Vagina (tissue), 2 donors: Measurements from ENCODE around the gene ESRRG. TPM values are rescaled to one million over a fixed set of nuclear protein-coding genes. Genes with fewer than 3 reads are reported as not detected.

Experiments used
- DNase-seq, 2 donors: peaks; one replicate each; pipeline ENCODE4 v3.0.0-alpha.2; 2017; ENCODE audit errors: extremely low spot score in 2 of 2
- H3K27ac ChIP-seq: fragments of 200-600 bp; sonication (generic); one replicate; pipeline ENCODE4 v1.5.1; 2019
- H3K27me3 ChIP-seq: fragments of 200-600 bp; sonication (generic); one replicate; pipeline ENCODE4 v1.5.1; 2019
- H3K36me3 ChIP-seq, 2 donors: fragments of 200-600 bp; sonication (generic); one replicate each; pipeline ENCODE4 v1.5.1; 2017 to 2019
- H3K4me1 ChIP-seq: fragments of 200-600 bp; sonication (generic); one replicate; pipeline ENCODE4 v1.5.1; 2019
- H3K4me3 ChIP-seq, 2 donors: fragments of 200-600 bp; sonication (generic); 1 replicate in 1 of 2; 2 replicates in 1 of 2; pipeline ENCODE4 v1.5.1; 2016 to 2019
- H3K9me3 ChIP-seq: fragments of 200-600 bp; sonication (generic); one replicate; pipeline ENCODE4 v1.5.1; 2019
- CTCF ChIP-seq, 3 experiments: fragments of 450-650 bp in 2 of 3; fragments of 200-600 bp in 1 of 3; sonication (generic) in 1 of 3; IDR thresholded peaks; one replicate each; pipeline ENCODE4 v1.5.1; 2017 to 2019; ENCODE audit warnings: antibody characterized with exemption in 3 of 3, mild to moderate bottlenecking in 2 of 3, moderate library complexity in 2 of 3
- POLR2A ChIP-seq, 2 donors: fragments of 450-650 bp; IDR thresholded peaks; one replicate each; pipeline ENCODE4 v1.6.1; 2017; ENCODE audit warnings: antibody characterized with exemption in 2 of 2, mild to moderate bottlenecking in 2 of 2, moderate library complexity in 2 of 2
- POLR2AphosphoS5 ChIP-seq, 2 donors: sonication (generic); formaldehyde crosslinking; IDR thresholded peaks; one replicate each; pipeline ENCODE4 v1.9.0; 2017; ENCODE audit warnings: antibody characterized with exemption in 2 of 2, mild to moderate bottlenecking in 2 of 2, low read depth in 1 of 2; ENCODE audit not compliant: insufficient read depth in 1 of 2
- intact Hi-C: fragments of 100-400 bp; cut with DNase I; formaldehyde crosslinking; loops from one replicate; pipeline ENCODE4 v1.15.1; 2023
- total RNA-seq: library from RNA; depleted of rRNA; stranded (reverse); fragments of >200 nt; gene quantifications from one replicate; pipeline ENCODE4 v1.2.3, GENCODE V29; 2016

Gene ESRRG
- total RNA-seq, 1 donor from 2014 or later, result 0.98 TPM

GRCh38 chr1:216614011-216614934, 109.0 kb downstream of the ESRRG start:
- no peak overlapping the region for H3K4me3 ChIP-seq
- H3K27me3 ChIP-seq, result no peaks in the 10 kb centered on the region
- H3K4me1 ChIP-seq, result no peaks in the 10 kb centered on the region
- intact Hi-C loops, result no loop called here
- DNase-seq, result no peak
- H3K9me3 ChIP-seq, result no peaks in the 10 kb centered on the region
- TF ChIP-seq POLR2A (IDR thresholded peaks at IDR 0.05) (no peak), POLR2AphosphoS5 (IDR thresholded peaks at IDR 0.05; ENCODE audit: insufficient read depth in 1 of 2, low read depth in 1 of 2) (no peak), CTCF (IDR thresholded peaks at IDR 0.05) (no peak)
- H3K36me3 ChIP-seq, result no peaks in the 10 kb centered on the region
- no peak overlapping the region for H3K27ac ChIP-seq

- TF ChIP-seq POLR2AphosphoS5 (IDR thresholded peaks at IDR 0.05; ENCODE audit: insufficient read depth in 1 of 2, low read depth in 1 of 2) (no peak), CTCF (IDR thresholded peaks at IDR 0.05) (no peak), POLR2A (IDR thresholded peaks at IDR 0.05) (no peak)
- DNase-seq, result no peak
- Histone ChIP-seq H3K4me3 (no peak overlapping the region), H3K36me3 (no peaks in the 10 kb centered on the region), H3K9me3 (no peaks in the 10 kb centered on the region), H3K27ac (no peak overlapping the region), H3K27me3 (no peaks in the 10 kb centered on the region), H3K4me1 (no peaks in the 10 kb centered on the region)
- intact Hi-C loops, result no loop called here
These were observed 110.9 kb downstream of the ESRRG start for GRCh38 chr1:216612291-216612690.

GRCh38 chr1:216607067-216607697, 116.0 kb downstream of the ESRRG start:
- Histone ChIP-seq H3K27ac (no peak overlapping the region), H3K9me3 (no peaks in the 10 kb centered on the region), H3K4me1 (no peaks in the 10 kb centered on the region), H3K27me3 (no peaks in the 10 kb centered on the region), H3K36me3 (no peaks in the 10 kb centered on the region), H3K4me3 (no peak overlapping the region)
- no peak for DNase-seq
- intact Hi-C loops, result no loop called here
- TF ChIP-seq POLR2A (IDR thresholded peaks at IDR 0.05) (no peak), CTCF (IDR thresholded peaks at IDR 0.05) (no peak), POLR2AphosphoS5 (IDR thresholded peaks at IDR 0.05; ENCODE audit: insufficient read depth in 1 of 2, low read depth in 1 of 2) (no peak)

GRCh38 chr1:216606047-216606637, 117.1 kb downstream of the ESRRG start:
- TF ChIP-seq POLR2A (IDR thresholded peaks at IDR 0.05) (no peak), CTCF (IDR thresholded peaks at IDR 0.05) (no peak), POLR2AphosphoS5 (IDR thresholded peaks at IDR 0.05; ENCODE audit: insufficient read depth in 1 of 2, low read depth in 1 of 2) (no peak)
- H3K4me3 ChIP-seq, result no peak overlapping the region
- no peaks in the 10 kb centered on the region for H3K36me3 ChIP-seq
- H3K4me1 ChIP-seq, result no peaks in the 10 kb centered on the region
- no peak for DNase-seq
- intact Hi-C loops, result no loop called here
- H3K27ac ChIP-seq, result no peak overlapping the region
- no peaks in the 10 kb centered on the region for H3K9me3 ChIP-seq
- H3K27me3 ChIP-seq, result no peaks in the 10 kb centered on the region
